ENCODE results near the gene USP32. TPM values are rescaled to one million over a fixed set of nuclear protein-coding genes. Genes with fewer than 3 reads are reported as not detected.

Gene USP32
- total and polyA plus RNA-seq, 2 donors from 2014 or later, result 14.6 to 53.1 TPM

DNA sequence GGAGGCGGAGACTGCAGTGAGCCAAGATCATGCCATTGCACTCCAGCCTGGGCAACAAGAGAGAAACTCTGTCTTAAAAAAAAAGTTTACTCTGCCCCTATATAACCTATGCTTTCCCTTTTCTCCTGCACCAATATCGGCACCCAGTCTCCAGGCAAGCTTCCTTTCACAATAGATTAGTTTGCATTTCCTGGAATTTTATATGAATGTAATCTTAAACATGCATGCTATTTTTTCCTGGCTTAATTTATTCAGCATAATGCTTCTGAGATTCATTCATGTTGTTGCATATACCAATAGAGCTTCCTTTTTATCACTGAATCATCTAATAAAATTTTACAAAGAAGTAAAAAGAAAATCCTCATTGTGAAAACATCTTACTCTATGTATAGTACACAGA lies 59.4 kb downstream of the USP32 start:
- Histone ChIP-seq H3K27me3 (ENCODE audit: control insufficient read depth, insufficient read depth, low read length) (no peaks in the 10 kb centered on the region), H3K9me3 (ENCODE audit: control insufficient read depth in 2 of 3, insufficient read depth in 1 of 3, low read length in 3 of 3) (no peaks in the 10 kb centered on the region), H3K4me3 (ENCODE audit: low read length in 3 of 3) (no peak overlapping the region), H3K4me1 (ENCODE audit: control insufficient read depth in 2 of 3, insufficient read depth in 2 of 3, low read depth in 1 of 3, low read length in 3 of 3) (no peaks in the 10 kb centered on the region), H3K9ac (ENCODE audit: low read length in 3 of 3) (no peak overlapping the region), H3K36me3 (ENCODE audit: control insufficient read depth in 2 of 3, insufficient read depth in 3 of 3, low read length in 3 of 3) (no peaks in the 10 kb centered on the region), H3K27ac (ENCODE audit: low read depth in 2 of 2, low read length in 2 of 2) (no peak overlapping the region)
- intact Hi-C loops (cut with DNase I), result no loop called here
- DNase-seq (no peak), FAIRE-seq (no peak)
- TF ChIP-seq, protein P1, sequence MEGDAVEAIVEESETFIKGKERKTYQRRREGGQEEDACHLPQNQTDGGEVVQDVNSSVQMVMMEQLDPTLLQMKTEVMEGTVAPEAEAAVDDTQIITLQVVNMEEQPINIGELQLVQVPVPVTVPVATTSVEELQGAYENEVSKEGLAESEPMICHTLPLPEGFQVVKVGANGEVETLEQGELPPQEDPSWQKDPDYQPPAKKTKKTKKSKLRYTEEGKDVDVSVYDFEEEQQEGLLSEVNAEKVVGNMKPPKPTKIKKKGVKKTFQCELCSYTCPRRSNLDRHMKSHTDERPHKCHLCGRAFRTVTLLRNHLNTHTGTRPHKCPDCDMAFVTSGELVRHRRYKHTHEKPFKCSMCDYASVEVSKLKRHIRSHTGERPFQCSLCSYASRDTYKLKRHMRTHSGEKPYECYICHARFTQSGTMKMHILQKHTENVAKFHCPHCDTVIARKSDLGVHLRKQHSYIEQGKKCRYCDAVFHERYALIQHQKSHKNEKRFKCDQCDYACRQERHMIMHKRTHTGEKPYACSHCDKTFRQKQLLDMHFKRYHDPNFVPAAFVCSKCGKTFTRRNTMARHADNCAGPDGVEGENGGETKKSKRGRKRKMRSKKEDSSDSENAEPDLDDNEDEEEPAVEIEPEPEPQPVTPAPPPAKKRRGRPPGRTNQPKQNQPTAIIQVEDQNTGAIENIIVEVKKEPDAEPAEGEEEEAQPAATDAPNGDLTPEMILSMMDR (IDR thresholded peaks at IDR 0.05; ENCODE audit: borderline replicate concordance, extremely low read depth, insufficient read depth), result no peak

DNA sequence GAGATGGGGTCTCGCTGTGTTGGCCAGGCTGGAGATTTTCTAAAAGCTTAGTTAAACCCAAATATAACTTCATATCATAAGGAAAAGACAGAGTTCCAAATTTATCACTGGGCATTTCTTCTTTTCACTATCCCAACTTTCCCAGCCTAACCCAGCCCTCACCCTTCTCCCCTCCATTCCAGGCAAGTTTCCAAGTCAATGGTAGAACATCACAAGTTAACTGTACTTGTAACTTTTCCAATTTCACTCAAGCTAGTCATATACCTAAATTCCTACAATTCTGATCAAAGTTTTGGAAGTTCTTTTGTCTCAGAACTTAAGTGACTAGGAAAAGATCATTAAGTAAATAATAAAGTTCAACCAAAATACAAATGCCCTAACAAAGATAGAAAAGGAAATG lies 61.2 kb downstream of the USP32 start:
- no peaks in the 10 kb centered on the region for H3K9me3 ChIP-seq (ENCODE audit: control insufficient read depth in 2 of 3, insufficient read depth in 1 of 3, low read length in 3 of 3)
- H3K4me3 ChIP-seq (ENCODE audit: low read length in 3 of 3), result no peak overlapping the region
- no peaks in the 10 kb centered on the region for H3K27me3 ChIP-seq (ENCODE audit: control insufficient read depth, insufficient read depth, low read length)
- no peak overlapping the region for H3K27ac ChIP-seq (ENCODE audit: low read depth in 2 of 2, low read length in 2 of 2)
- no peak for DNase-seq
- H3K9ac ChIP-seq (ENCODE audit: low read length in 3 of 3), result no peak overlapping the region
- no peaks in the 10 kb centered on the region for H3K36me3 ChIP-seq (ENCODE audit: control insufficient read depth in 2 of 3, insufficient read depth in 3 of 3, low read length in 3 of 3)
- intact Hi-C loops (cut with DNase I), result no loop called here
- FAIRE-seq, result no peak
- TF ChIP-seq, protein P1 (IDR thresholded peaks at IDR 0.05; ENCODE audit: borderline replicate concordance, extremely low read depth, insufficient read depth), result no peak
- no peaks in the 10 kb centered on the region for H3K4me1 ChIP-seq (ENCODE audit: control insufficient read depth in 2 of 3, insufficient read depth in 2 of 3, low read depth in 1 of 3, low read length in 3 of 3)

DNA sequence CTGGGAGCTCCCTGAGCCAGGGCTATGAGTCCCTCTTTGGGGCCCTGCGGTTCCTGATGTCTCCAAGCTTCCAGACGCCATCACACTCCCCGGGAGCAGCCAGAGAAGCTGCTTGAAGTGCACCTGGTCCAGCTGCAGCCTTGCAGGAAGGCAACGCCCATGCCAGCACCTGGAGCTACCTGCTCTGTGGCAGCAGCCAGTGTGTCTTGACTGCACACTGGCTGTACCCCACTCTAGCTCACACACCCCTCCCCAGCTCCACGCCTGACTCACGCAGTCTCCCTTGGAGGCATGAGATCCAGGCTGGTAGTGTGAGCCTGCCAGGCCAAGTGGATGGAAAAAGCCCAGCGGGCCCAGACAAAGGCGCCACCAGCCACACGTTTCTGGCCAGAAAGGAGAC lies 63.3 kb downstream of the USP32 start:
- H3K9ac ChIP-seq (ENCODE audit: low read length in 3 of 3), result no peak overlapping the region
- H3K4me1 ChIP-seq (ENCODE audit: control insufficient read depth in 2 of 3, insufficient read depth in 2 of 3, low read depth in 1 of 3, low read length in 3 of 3), result no peaks in the 10 kb centered on the region
- intact Hi-C loops (cut with DNase I), result no loop called here
- FAIRE-seq, result no peak
- H3K27me3 ChIP-seq (ENCODE audit: control insufficient read depth, insufficient read depth, low read length), result no peaks in the 10 kb centered on the region
- H3K9me3 ChIP-seq (ENCODE audit: control insufficient read depth in 2 of 3, insufficient read depth in 1 of 3, low read length in 3 of 3), result no peaks in the 10 kb centered on the region
- TF ChIP-seq, protein P1 (IDR thresholded peaks at IDR 0.05; ENCODE audit: borderline replicate concordance, extremely low read depth, insufficient read depth), result no peak
- no peak overlapping the region for H3K4me3 ChIP-seq (ENCODE audit: low read length in 3 of 3)
- H3K27ac ChIP-seq (ENCODE audit: low read depth in 2 of 2, low read length in 2 of 2), result no peak overlapping the region
- DNase-seq, result no peak
- H3K36me3 ChIP-seq (ENCODE audit: control insufficient read depth in 2 of 3, insufficient read depth in 3 of 3, low read length in 3 of 3), result no peaks in the 10 kb centered on the region

DNA sequence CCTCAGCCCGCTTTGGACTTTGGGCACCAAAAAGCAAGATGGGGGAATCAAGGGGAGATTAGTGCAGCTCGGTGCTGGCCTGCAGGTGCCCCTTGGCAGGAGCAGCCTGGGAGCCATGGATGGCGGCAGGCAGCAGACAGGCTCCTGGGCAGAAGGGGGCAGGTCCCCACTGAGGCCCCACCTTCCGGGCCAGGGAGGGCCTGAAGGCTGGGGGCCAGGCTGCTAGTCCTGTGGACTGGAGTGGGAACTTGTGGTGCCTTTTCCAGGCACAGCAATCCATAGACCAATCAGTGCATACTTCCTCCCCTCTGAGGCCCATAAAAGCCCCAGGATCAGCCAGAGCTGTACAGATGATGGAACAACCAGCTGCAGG lies 64.0 kb downstream of the USP32 start:
- no peak overlapping the region for H3K27ac ChIP-seq (ENCODE audit: low read depth in 2 of 2, low read length in 2 of 2)
- no peaks in the 10 kb centered on the region for H3K4me1 ChIP-seq (ENCODE audit: control insufficient read depth in 2 of 3, insufficient read depth in 2 of 3, low read depth in 1 of 3, low read length in 3 of 3)
- H3K9ac ChIP-seq (ENCODE audit: low read length in 3 of 3), result no peak overlapping the region
- no peaks in the 10 kb centered on the region for H3K9me3 ChIP-seq (ENCODE audit: control insufficient read depth in 2 of 3, insufficient read depth in 1 of 3, low read length in 3 of 3)
- intact Hi-C loops (cut with DNase I), result no loop called here
- H3K4me3 ChIP-seq (ENCODE audit: low read length in 3 of 3), result no peak overlapping the region
- no peaks in the 10 kb centered on the region for H3K36me3 ChIP-seq (ENCODE audit: control insufficient read depth in 2 of 3, insufficient read depth in 3 of 3, low read length in 3 of 3)
- FAIRE-seq (no peak), DNase-seq (no peak)
- TF ChIP-seq, protein P1 (IDR thresholded peaks at IDR 0.05; ENCODE audit: borderline replicate concordance, extremely low read depth, insufficient read depth), result no peak
- H3K27me3 ChIP-seq (ENCODE audit: control insufficient read depth, insufficient read depth, low read length), result no peaks in the 10 kb centered on the region
